ENCODE results near the gene RIPPLY3. TPM values are rescaled to one million over a fixed set of nuclear protein-coding genes. Genes with fewer than 3 reads are reported as not detected.

RIPPLY3 gene
- total and polyA plus RNA-seq, 2 of the 13 experiments (the other 11 are each of a cell fraction or from before 2014, with no cell fraction given), result 0.09 to 2.9 TPM

DNA sequence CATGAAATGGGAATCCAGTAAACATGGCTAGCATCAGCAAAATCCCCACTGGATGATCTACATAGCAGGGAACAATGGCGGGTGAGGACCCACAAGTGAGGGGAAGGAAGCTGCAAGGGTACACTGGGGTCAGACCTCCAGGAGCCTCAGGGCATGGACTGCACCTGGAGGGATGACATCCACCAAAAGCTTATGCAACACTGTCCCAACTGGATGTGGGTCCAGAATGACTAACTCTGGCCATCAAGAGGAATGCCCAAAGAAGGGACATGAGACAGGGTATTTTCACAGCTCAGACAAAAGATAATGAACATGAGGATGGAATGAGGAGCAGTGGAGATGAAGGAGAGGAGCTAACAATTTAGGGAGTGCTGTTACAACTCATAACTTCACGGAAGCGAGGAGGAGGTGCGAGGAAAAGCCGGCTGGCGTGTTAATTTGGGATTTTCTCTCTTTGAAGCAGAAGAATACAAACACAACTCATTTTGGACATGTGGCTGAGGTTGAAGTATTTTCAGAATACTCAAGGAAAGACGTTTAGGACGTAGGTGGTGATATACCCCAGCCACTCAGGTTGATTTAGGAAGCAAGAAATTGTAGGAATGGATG lies 45.7 kb upstream of the RIPPLY3 start:
- Histone ChIP-seq H3K36me3 (replicated peaks in 1 of 2; ENCODE audit: control insufficient read depth in 1 of 2, insufficient read depth in 2 of 2, low read length in 2 of 2) (peaks cover 4 to 10% of the 10 kb centered on the region in 2 experiments; a peak in 4 of 5 replicates), H3K4me3 (replicated peaks in 1 of 3; ENCODE audit: insufficient read depth in 1 of 3, low read depth in 2 of 3, low read length in 3 of 3) (no peak overlapping the region), H3K9me3 (ENCODE audit: low read length) (no peaks in the 10 kb centered on the region), H3K4me2 (ENCODE audit: low read depth, low read length) (no peak overlapping the region), H3K27ac (ENCODE audit: extremely low read length, insufficient read depth, low read length) (no peak overlapping the region), H4K20me1 (ENCODE audit: insufficient read depth, low read length) (no peaks in the 10 kb centered on the region), H3K4me1 (ENCODE audit: insufficient read depth, low read length) (peaks cover 17% of the 10 kb centered on the region), H2AFZ (ENCODE audit: low read length) (no peak overlapping the region), H3K27me3 (ENCODE audit: control insufficient read depth in 1 of 2, insufficient read depth in 2 of 2, low read length in 2 of 2) (no peaks in the 10 kb centered on the region), H3K9ac (ENCODE audit: insufficient read depth, low read depth, low read length) (no peak overlapping the region), H3K79me2 (ENCODE audit: insufficient read depth, low read length) (peaks cover 9% of the 10 kb centered on the region)
- WGBS (ENCODE audit: low lambda C conversion rate), result 95% methylated on average over 8 of the region's 8 CpGs
- intact Hi-C loops (cut with micrococcal nuclease; ENCODE audit: unreplicated experiment), result no loop called here
- DNase-seq (ENCODE audit: low spot score), result no peak
- ChIA-PET CTCF (ENCODE audit: low intra/inter-chr PET ratio, low total read pairs) (no interaction called here), POLR2A (no interaction called here)
- no peak for FAIRE-seq
- no TSS peak for BruUV-seq (replicated peaks)
- TF ChIP-seq NR2F6 (IDR thresholded peaks at IDR 0.05) (no peak), NR2F6 (CRISPR knock-in tag; IDR thresholded peaks at IDR 0.05) (no peak), SRSF9 (IDR thresholded peaks at IDR 0.05; ENCODE audit: borderline replicate concordance, insufficient read depth, low read depth, low read length, poor library complexity, severe bottlenecking) (no peak), RXRA (CRISPR knock-in tag; IDR thresholded peaks at IDR 0.05) (no peak), KDM6A (CRISPR knock-in tag; IDR thresholded peaks at IDR 0.05; ENCODE audit: low read depth) (no peak), ZBTB46 (CRISPR knock-in tag; IDR thresholded peaks at IDR 0.05; ENCODE audit: borderline replicate concordance) (no peak)
- no peak for ATAC-seq
- in situ Hi-C loops (cut with HindIII; ENCODE audit: extremely low pct_ligation_motif_present, low pct_unique_long_range_greater_than_20kb), result no loop called here

GRCh38 chr21:36962098-36962780 lies 44.3 kb upstream of the RIPPLY3 start:
- no TSS peak for BruUV-seq (replicated peaks)
- ATAC-seq (no peak), DNase-seq (ENCODE audit: low spot score) (no peak), FAIRE-seq (no peak)
- WGBS (ENCODE audit: low lambda C conversion rate), result 97% methylated on average over 11 of the region's 11 CpGs
- Histone ChIP-seq H2AFZ (ENCODE audit: low read length) (no peak overlapping the region), H3K4me1 (ENCODE audit: insufficient read depth, low read length) (peaks cover 20% of the 10 kb centered on the region), H4K20me1 (ENCODE audit: insufficient read depth, low read length) (no peaks in the 10 kb centered on the region), H3K27ac (ENCODE audit: extremely low read length, insufficient read depth, low read length) (no peak overlapping the region), H3K4me2 (ENCODE audit: low read depth, low read length) (no peak overlapping the region), H3K79me2 (ENCODE audit: insufficient read depth, low read length) (peaks cover 9% of the 10 kb centered on the region), H3K36me3 (replicated peaks in 1 of 2; ENCODE audit: control insufficient read depth in 1 of 2, insufficient read depth in 2 of 2, low read length in 2 of 2) (peaks cover 3 to 10% of the 10 kb centered on the region in 2 experiments; a peak in 4 of 5 replicates), H3K4me3 (replicated peaks in 1 of 3; ENCODE audit: insufficient read depth in 1 of 3, low read depth in 2 of 3, low read length in 3 of 3) (no peak overlapping the region), H3K9me3 (ENCODE audit: low read length) (no peaks in the 10 kb centered on the region), H3K27me3 (ENCODE audit: control insufficient read depth in 1 of 2, insufficient read depth in 2 of 2, low read length in 2 of 2) (no peaks in the 10 kb centered on the region), H3K9ac (ENCODE audit: insufficient read depth, low read depth, low read length) (no peak overlapping the region)
- ChIA-PET POLR2A (no interaction called here), CTCF (ENCODE audit: low intra/inter-chr PET ratio, low total read pairs) (no interaction called here)
- intact Hi-C loops (cut with micrococcal nuclease; ENCODE audit: unreplicated experiment) (no loop called here), in situ Hi-C loops (cut with HindIII; ENCODE audit: extremely low pct_ligation_motif_present, low pct_unique_long_range_greater_than_20kb) (no loop called here)
- no peak for TF ChIP-seq ZNF564 (CRISPR knock-in tag; IDR thresholded peaks at IDR 0.05)
- TF ChIP-seq, protein P1, sequence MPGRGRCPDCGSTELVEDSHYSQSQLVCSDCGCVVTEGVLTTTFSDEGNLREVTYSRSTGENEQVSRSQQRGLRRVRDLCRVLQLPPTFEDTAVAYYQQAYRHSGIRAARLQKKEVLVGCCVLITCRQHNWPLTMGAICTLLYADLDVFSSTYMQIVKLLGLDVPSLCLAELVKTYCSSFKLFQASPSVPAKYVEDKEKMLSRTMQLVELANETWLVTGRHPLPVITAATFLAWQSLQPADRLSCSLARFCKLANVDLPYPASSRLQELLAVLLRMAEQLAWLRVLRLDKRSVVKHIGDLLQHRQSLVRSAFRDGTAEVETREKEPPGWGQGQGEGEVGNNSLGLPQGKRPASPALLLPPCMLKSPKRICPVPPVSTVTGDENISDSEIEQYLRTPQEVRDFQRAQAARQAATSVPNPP (CRISPR knock-in tag; IDR thresholded peaks at IDR 0.05), result no peak

All from HepG2 (cell line).